WTC11 (cell line): ENCODE results near the gene TRAF7. TPM values are rescaled to one million over a fixed set of nuclear protein-coding genes. Genes with fewer than 3 reads are reported as not detected.
"Not testable (repeated sequence)": the region's sequence is repeated elsewhere in the genome, so short reads cannot be mapped to it uniquely, and the experiment has no call there.

ENCODE experiments used
- ATAC-seq: fragments of 200-7000 bp; cut with Tn5 transposase; 2 replicates; pipeline ENCODE4 v1.10.0; 2021; ENCODE audit warnings: mild to moderate bottlenecking, moderate library complexity
- CTCF ChIA-PET: fragments of 300-600 bp; sonication (Branson Sonifier 250); formaldehyde crosslinking; loops from one replicate; lab custom pipeline; 2021; ENCODE audit warnings: antibody characterized with exemption; lab: Charles Lee
- POLR2A ChIA-PET: fragments of 350-600 bp; sonication (Branson Sonifier 250); formaldehyde crosslinking; loops from one replicate; lab custom pipeline; 2021; ENCODE audit warnings: antibody characterized with exemption; lab: Charles Lee
- DNase-seq: peaks from one replicate; pipeline ENCODE4 v3.0.0; 2021; ENCODE audit warnings: low spot score
- H3K27ac Mint-ChIP-seq: 2 replicates; pipeline ENCODE4 v1.8.0; 2021; ENCODE audit warnings: mixed read lengths
- H3K27me3 Mint-ChIP-seq: 2 replicates; pipeline ENCODE4 v1.8.0; 2021; ENCODE audit warnings: low read depth, mild to moderate bottlenecking, moderate library complexity, mixed read lengths
- H3K36me3 Mint-ChIP-seq: 2 replicates; pipeline ENCODE4 v1.8.0; 2021; ENCODE audit warnings: mixed read lengths
- H3K4me1 Mint-ChIP-seq: 2 replicates; pipeline ENCODE4 v1.8.0; 2022; ENCODE audit warnings: mixed read lengths
- H3K4me3 Mint-ChIP-seq: 2 replicates; pipeline ENCODE4 v1.8.0; 2021; ENCODE audit warnings: mild to moderate bottlenecking, moderate library complexity, mixed read lengths
- H3K9me3 Mint-ChIP-seq: 2 replicates; pipeline ENCODE4 v1.8.0; 2021; ENCODE audit warnings: mixed read lengths
- ERG ChIP-seq: fragments of 250-450 bp; sonication (Bioruptor Pico); IDR thresholded peaks from 2 replicates; pipeline ENCODE4 v1.8.0; 2021; ENCODE audit warnings: mild to moderate bottlenecking
- total RNA-seq: library from RNA; stranded (reverse); gene quantifications from 3 replicates; pipeline ENCODE4 v1.2.3, GENCODE V29; 2021

TRAF7 gene
- total RNA-seq, 1 experiment from 2014 or later: 148 TPM

GRCh38 chr16:2122429-2122828 is 33.2 kb upstream of the TRAF7 start (continued):
- TF ChIP-seq ERG (CRISPR knock-in tag): no peak

- H3K27me3 Mint-ChIP-seq, H3K4me3 Mint-ChIP-seq, H3K27ac Mint-ChIP-seq, DNase-seq, ATAC-seq, H3K36me3 Mint-ChIP-seq, POLR2A ChIA-PET, H3K9me3 Mint-ChIP-seq: not testable (repeated sequence)
- CTCF ChIA-PET: interaction anchor here (1.7 kb wide), 1 partner anchor 119 kb away, joined by 6 read pairs; no protein-coding TSS in a partner anchor
- peaks cover 21% of the 10 kb centered on the region for H3K4me1 Mint-ChIP-seq
Observed at GRCh38 chr16:2122934-2123683, 32.5 kb upstream of the TRAF7 start.

GRCh38 chr16:2123706-2124376 is 31.7 kb upstream of the TRAF7 start:
- POLR2A ChIA-PET, H3K4me3 Mint-ChIP-seq, H3K36me3 Mint-ChIP-seq, ATAC-seq, H3K27me3 Mint-ChIP-seq, DNase-seq, H3K27ac Mint-ChIP-seq, H3K9me3 Mint-ChIP-seq: not testable (repeated sequence)
- H3K4me1 Mint-ChIP-seq: peaks cover 21% of the 10 kb centered on the region
- CTCF ChIA-PET: interaction anchor here (2.2 kb wide), 1 partner anchor 120 kb away, joined by 8 read pairs; no protein-coding TSS in a partner anchor

- peaks cover 21% of the 10 kb centered on the region for H3K4me1 Mint-ChIP-seq
- not testable (repeated sequence) for H3K27me3 Mint-ChIP-seq, H3K27ac Mint-ChIP-seq, H3K4me3 Mint-ChIP-seq, DNase-seq, H3K9me3 Mint-ChIP-seq, H3K36me3 Mint-ChIP-seq, ATAC-seq
- CTCF ChIA-PET: interaction anchor here (2.2 kb wide), 1 partner anchor 120 kb away, joined by 8 read pairs; no protein-coding TSS in a partner anchor
- POLR2A ChIA-PET: interaction anchor here (0.6 kb wide), 1 partner anchor 108 kb away, joined by 3 read pairs; no protein-coding TSS in a partner anchor
Observed at GRCh38 chr16:2124377-2124693, 31.2 kb upstream of the TRAF7 start.

- Mint-ChIP-seq H3K4me1 (peaks cover 21% of the 10 kb centered on the region), H3K4me3 (peak overlapping the region; percentile 31), H3K27ac (peak overlapping the region; percentile 97)
- ChIA-PET CTCF (interaction anchor here (0.6 to 2.2 kb wide), 3 partner anchors 16 to 464 kb away, joined by 4 to 8 read pairs (median 7); no protein-coding TSS in a partner anchor), POLR2A (interaction anchor here (0.6 kb wide), 1 partner anchor 108 kb away, joined by 3 read pairs; no protein-coding TSS in a partner anchor)
- not testable (repeated sequence) for H3K9me3 Mint-ChIP-seq, H3K36me3 Mint-ChIP-seq, DNase-seq, H3K27me3 Mint-ChIP-seq
- peak; percentile 11 for ATAC-seq
Observed at GRCh38 chr16:2124694-2125444, 30.7 kb upstream of the TRAF7 start.

GRCh38 chr16:2125609-2126008 is 30.0 kb upstream of the TRAF7 start:
- Mint-ChIP-seq H3K4me3 (peak overlapping the region; percentile 31; the same call in 1 of the 2 replicates), H3K4me1 (peaks cover 21% of the 10 kb centered on the region), H3K27ac (peak overlapping the region; percentile 97)
- H3K36me3 Mint-ChIP-seq, POLR2A ChIA-PET, H3K27me3 Mint-ChIP-seq, H3K9me3 Mint-ChIP-seq, ATAC-seq, DNase-seq: not testable (repeated sequence)
- CTCF ChIA-PET: interaction anchor here (1.2 to 2.2 kb wide), 2 partner anchors 15 to 122 kb away, joined by 7 to 8 read pairs; no protein-coding TSS in a partner anchor

- peak overlapping the region; percentile 74; the same call in 1 of the 2 replicates for H3K27ac Mint-ChIP-seq
- CTCF ChIA-PET: interaction anchor here (1.0 kb wide), 1 partner anchor 14 kb away, joined by 3 read pairs; no protein-coding TSS in a partner anchor
- DNase-seq, H3K4me3 Mint-ChIP-seq, H3K9me3 Mint-ChIP-seq, ATAC-seq, H3K36me3 Mint-ChIP-seq, H3K27me3 Mint-ChIP-seq, POLR2A ChIA-PET: not testable (repeated sequence)
- H3K4me1 Mint-ChIP-seq: peaks cover 21% of the 10 kb centered on the region
Observed at GRCh38 chr16:2126161-2126743, 29.3 kb upstream of the TRAF7 start.

- Mint-ChIP-seq H3K27ac (peak overlapping the region; percentile 94), H3K4me1 (peaks cover 21% of the 10 kb centered on the region)
- H3K9me3 Mint-ChIP-seq, H3K4me3 Mint-ChIP-seq, H3K27me3 Mint-ChIP-seq, H3K36me3 Mint-ChIP-seq, DNase-seq, POLR2A ChIA-PET, ATAC-seq: not testable (repeated sequence)
- CTCF ChIA-PET: interaction anchor here (1.0 kb wide), 1 partner anchor 14 kb away, joined by 3 read pairs; no protein-coding TSS in a partner anchor
Observed at GRCh38 chr16:2126928-2127556, 28.5 kb upstream of the TRAF7 start.
